NCI-H1436 treated with DMSO at 0.1 percent for 48 hours (cell line): ENCODE results near the gene POLR2I.
"Not testable (repeated sequence)": the region's sequence is repeated elsewhere in the genome, so short reads cannot be mapped to it uniquely, and the experiment has no call there.

ENCODE experiments used
- DNase-seq: peaks from one replicate; lab custom pipeline; 2025; lab: John Stamatoyannopoulos, UW

Gene POLR2I

DNA sequence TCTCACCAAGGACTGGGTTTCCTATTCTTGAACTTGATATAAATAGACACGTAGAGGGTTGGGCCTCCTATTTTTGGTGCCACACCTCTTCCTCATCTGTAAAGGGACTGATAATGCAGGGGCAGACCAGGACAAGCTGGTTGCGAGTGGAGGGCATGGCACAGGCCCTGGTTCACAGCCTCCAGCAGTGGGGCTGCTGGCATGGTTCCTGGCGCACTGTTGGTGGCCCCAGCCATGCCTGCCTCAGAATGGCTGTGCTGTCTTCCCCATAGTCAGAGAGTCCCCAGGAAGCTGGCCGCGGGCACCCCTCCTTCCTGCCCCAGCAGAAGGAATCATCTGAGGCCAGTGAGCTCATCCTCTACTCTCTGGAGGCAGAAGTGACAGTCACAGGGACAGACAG, 14.2 kb downstream of the POLR2I start:
- DNase-seq: no peak

DNA sequence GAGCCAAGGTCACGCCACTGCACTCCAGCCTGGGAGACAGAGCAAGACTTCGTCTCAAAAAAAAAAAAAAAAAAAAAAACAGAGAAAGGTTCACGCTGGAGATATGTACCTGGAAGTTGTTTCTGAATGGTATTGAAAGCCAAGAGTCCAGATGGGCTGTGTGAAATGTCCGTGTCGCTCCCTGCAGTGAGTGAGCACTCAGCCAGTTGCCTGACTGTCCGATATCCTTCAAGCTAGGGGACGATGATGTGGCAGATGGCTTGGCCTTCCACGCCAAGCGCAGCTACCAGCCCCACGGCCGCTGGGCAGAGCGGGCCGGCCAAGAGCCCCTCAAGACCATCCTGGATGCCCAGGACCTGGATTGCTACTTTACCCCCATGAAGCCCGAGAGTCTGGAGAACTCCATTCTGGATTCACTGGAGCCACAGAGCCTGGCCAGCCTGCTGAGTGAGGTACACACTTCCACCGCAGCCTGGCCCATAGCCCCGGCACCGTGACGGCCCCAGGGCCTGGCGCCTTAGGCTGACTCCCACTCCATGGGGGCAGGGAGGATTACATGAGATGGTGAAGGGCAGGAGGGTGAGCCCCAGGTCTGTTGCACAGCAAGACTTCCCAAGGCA, 15.4 kb downstream of the POLR2I start:
- DNase-seq: no peak

- no peak for DNase-seq
Observed at GRCh38 chr19:36097036-36097435, 17.6 kb downstream of the POLR2I start.

DNA sequence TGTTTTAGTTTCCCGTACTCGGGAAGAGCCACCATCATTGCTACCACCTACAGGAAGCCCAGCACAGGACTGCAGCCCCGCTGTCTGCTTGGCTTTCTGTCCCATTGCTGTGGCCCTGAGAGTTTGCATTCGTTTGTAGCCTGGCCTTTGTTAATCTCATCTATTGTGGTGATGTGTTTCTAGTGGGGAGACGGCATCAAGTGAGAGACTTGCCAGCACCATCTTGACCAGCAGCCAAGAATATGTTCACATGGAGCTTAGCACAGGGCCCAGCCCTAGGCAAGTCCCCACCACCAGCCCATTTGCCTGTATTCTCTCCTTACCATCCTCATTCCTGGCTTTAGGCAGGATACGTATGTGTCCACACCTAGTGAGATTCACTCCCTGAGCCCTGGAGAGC, 21.0 kb downstream of the POLR2I start:
- no peak for DNase-seq

DNA sequence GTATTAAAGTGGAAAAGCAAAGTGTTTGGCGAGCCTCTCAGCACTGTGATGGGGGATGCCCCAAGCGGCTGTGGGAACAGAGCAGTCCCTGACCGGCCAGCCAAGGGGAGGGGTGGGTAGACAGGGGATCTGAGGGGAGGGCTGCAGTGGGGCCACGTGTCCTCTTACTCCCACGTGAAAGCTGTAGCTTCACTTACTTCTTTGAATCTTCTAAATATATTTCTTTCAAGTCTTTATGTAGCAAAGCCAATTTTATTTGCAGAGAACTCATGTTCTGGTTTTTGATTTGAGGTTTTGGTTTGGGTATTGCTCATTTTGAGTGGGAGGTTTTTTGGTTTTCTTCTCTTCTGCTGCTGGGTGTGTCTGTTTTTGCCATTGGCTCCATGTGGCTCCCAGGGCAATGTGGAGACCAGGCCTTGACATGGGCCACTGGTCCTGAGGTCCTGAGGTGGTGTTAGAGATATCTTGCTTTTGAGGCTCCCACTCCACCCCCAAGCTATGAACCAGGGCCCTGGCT, 21.5 kb downstream of the POLR2I start:
- DNase-seq: no peak

GRCh38 chr19:36092566-36092965, 22.1 kb downstream of the POLR2I start:
- no peak for DNase-seq

- DNase-seq: no peak
Observed at GRCh38 chr19:36090910-36091695, 23.6 kb downstream of the POLR2I start.

DNA sequence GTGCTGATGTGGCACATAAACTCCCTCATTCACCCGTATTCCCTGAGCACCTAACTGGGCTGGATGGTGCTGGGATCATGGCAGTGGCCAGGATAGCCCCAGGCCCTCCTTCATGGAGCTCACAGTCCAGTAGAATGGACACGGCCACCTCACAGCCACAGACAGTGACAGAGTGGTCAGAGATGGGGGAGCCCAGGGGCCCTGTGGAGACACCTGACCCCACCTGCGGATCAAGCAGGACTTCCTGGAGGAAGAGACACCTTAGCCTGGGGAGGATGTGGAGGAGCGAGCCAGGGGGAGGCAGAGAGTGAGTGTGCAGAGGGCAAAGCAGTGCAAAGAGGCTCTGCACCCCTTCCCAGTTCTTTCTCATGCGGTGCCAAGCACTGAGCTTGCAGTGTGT, 24.8 kb downstream of the POLR2I start:
- DNase-seq: no peak

- DNase-seq: no peak
Observed at GRCh38 chr19:36086326-36086725, 28.3 kb downstream of the POLR2I start.

GRCh38 chr19:36084231-36085009, 30.3 kb downstream of the POLR2I start:
- DNase-seq: no peak

DNA sequence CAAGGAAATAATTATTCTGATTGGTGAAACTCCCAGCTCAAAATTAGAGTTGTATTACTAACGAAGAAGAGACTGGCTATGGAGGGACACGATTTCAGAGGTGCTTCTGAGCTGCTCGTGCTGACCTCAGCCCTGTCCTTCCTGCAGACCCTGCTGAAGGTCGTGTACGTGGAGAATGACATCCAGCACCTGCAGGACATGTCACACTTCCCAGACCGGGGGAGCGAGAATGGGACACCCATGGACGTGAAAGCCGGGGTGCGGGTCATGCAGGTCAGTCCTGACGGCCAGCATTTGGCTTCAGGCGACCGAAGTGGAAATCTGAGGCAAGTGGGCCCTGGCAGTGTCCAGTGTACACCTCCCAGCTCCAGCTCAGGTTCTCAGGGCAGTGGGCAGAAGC, 31.8 kb downstream of the POLR2I start:
- DNase-seq: no peak

DNA sequence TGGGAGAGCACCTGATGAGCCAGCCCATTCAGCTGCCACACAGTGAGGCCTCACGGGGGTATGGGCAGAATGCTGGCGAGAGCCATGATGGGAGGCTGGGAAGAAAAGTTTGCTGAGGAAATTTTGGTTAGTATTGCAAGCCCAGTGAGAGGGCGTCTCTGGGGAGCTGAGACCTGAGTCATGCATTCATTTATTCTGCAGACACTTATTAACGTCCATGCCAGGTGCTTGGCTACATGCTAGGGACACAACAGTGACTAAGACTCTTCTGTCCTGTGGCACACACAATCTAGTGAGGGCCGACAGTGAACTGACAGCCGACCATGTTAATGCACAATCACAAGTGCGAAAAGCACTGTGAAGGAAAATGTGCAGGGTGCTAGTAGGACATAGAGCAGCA, 32.8 kb downstream of the POLR2I start:
- no peak for DNase-seq

- no peak for DNase-seq
Observed at GRCh38 chr19:36081385-36081784, 33.3 kb downstream of the POLR2I start.

- no peak for DNase-seq
Observed at GRCh38 chr19:36079389-36079945, 35.2 kb downstream of the POLR2I start.

DNA sequence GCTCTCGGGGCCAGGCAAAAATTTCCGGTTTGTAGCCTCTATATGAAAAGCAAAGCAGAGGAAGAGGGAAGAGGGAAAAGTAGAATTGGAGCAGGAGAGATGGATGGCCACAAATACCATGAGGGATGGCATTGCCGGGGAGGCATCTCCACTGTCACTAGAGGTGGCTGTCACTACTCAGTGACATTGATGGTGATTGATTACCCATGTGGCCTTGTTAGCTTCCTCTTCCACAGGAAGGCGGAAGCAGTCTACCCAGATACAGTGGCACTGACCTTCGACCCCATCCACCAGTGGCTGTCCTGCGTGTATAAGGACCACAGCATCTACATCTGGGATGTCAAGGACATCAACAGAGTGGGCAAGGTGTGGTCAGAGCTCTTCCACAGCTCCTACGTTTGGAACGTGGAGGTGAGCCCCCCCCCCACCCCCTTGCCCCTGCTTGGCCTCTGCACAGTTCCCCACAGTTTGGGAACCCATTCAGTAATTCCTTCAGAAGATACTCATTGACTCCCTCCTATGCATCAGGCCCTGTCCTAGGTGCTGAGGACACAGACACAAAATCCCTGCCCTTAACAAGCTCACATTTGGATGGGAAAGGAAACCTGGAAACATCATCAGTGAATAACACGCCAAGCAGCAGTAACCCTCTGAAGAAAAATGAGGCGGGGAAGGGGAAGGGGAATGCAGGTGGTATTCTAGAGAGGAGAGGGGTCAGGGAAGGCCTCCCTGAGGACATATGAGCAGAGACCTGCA, 41.4 kb downstream of the POLR2I start:
- DNase-seq: no peak

GRCh38 chr19:36072081-36072480, 42.6 kb downstream of the POLR2I start:
- DNase-seq: no peak

- DNase-seq: not testable (repeated sequence)
Observed at GRCh38 chr19:36068810-36069499, 45.7 kb downstream of the POLR2I start.

DNA sequence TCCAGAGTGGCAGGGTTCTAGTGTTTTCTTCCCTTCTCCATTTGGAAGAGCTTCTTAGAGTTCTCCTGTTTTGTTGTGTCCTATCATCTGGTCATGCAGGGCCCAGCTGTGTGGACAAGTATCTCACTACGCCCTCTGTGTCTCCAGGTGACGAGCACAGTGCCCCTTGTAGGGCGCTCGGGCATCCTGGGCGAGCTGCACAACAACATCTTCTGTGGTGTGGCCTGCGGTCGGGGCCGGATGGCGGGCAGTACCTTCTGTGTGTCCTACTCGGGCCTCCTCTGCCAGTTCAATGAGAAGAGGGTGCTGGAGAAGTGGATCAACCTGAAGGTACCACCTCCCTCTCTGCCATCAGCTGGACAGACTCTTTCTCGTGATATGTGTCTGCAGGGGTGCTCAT, 47.0 kb downstream of the POLR2I start:
- DNase-seq: no peak

GRCh38 chr19:36064826-36065225, 49.8 kb downstream of the POLR2I start:
- no peak for DNase-seq
